Vagina (tissue), 2 donors: Measurements from ENCODE around the gene MCM9.

ENCODE experiments used
- POLR2A ChIP-seq, 2 donors: fragments of 450-650 bp; IDR thresholded peaks; one replicate each; pipeline ENCODE4 v1.6.1; 2017; ENCODE audit warnings: antibody characterized with exemption in 2 of 2, mild to moderate bottlenecking in 2 of 2, moderate library complexity in 2 of 2
- POLR2AphosphoS5 ChIP-seq, 2 donors: sonication (generic); formaldehyde crosslinking; IDR thresholded peaks; one replicate each; pipeline ENCODE4 v1.9.0; 2017; ENCODE audit warnings: antibody characterized with exemption in 2 of 2, mild to moderate bottlenecking in 2 of 2, low read depth in 1 of 2; ENCODE audit not compliant: insufficient read depth in 1 of 2
- TF ChIP-seq, protein P1 (sequence below), 3 experiments: fragments of 450-650 bp in 2 of 3; fragments of 200-600 bp in 1 of 3; sonication (generic) in 1 of 3; IDR thresholded peaks; one replicate each; pipeline ENCODE4 v1.5.1; 2017 to 2019; ENCODE audit warnings: antibody characterized with exemption in 3 of 3, mild to moderate bottlenecking in 2 of 3, moderate library complexity in 2 of 3

DNA sequence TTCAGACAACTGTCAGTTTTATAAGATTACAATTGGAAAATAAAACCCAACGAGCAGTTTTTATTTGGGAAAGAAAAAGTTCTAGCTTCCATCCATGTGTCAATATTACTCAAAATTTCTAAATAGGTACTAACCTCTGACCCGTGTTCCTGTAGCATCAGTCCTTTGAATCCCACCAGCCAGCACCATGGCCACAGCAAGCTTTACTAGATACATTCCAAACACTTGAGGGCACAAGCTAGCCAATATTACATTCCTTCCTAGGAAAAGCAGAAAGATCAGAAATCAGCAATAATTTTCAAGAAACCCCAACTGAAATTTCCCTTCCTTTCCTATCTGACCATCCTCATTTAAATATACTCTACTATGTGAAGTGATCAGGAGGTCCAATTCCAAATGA is 21.8 kb downstream of the MCM9 start:
- TF ChIP-seq POLR2AphosphoS5 (IDR thresholded peaks at IDR 0.05; ENCODE audit: insufficient read depth in 1 of 2, low read depth in 1 of 2) (no peak), POLR2A (IDR thresholded peaks at IDR 0.05) (no peak)
- TF ChIP-seq, protein P1, sequence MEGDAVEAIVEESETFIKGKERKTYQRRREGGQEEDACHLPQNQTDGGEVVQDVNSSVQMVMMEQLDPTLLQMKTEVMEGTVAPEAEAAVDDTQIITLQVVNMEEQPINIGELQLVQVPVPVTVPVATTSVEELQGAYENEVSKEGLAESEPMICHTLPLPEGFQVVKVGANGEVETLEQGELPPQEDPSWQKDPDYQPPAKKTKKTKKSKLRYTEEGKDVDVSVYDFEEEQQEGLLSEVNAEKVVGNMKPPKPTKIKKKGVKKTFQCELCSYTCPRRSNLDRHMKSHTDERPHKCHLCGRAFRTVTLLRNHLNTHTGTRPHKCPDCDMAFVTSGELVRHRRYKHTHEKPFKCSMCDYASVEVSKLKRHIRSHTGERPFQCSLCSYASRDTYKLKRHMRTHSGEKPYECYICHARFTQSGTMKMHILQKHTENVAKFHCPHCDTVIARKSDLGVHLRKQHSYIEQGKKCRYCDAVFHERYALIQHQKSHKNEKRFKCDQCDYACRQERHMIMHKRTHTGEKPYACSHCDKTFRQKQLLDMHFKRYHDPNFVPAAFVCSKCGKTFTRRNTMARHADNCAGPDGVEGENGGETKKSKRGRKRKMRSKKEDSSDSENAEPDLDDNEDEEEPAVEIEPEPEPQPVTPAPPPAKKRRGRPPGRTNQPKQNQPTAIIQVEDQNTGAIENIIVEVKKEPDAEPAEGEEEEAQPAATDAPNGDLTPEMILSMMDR (IDR thresholded peaks at IDR 0.05) = no peak
